K562 (cell line): Measurements from ENCODE around the gene SPRR2D. TPM values are rescaled to one million over a fixed set of nuclear protein-coding genes. Genes with fewer than 3 reads are reported as not detected.
"Not testable (repeated sequence)": the region's sequence is repeated elsewhere in the genome, so short reads cannot be mapped to it uniquely, and the experiment has no call there.

Experiments used
- ATAC-seq: fragments of 200-7000 bp; cut with Tn5 transposase; 3 replicates; pipeline ENCODE4 v1.9.1; 2020; ENCODE audit warnings: moderate library complexity
- BruUV-seq: library from RNA; stranded (reverse); fragments of 400-500 nt; replicated peaks from 2 replicates; lab custom pipeline; 2021; lab: Mats Ljungman, UMichigan
- CTCF ChIA-PET: fragments of 300-600 bp; formaldehyde crosslinking; extraction: SDS; loops from one replicate; lab custom pipeline; 2021; ENCODE audit warnings: low intra/inter-chr PET ratio; lab: Yijun Ruan, JAX
- POLR2A ChIA-PET: fragments of 300-600, 350-650 bp; sonication (Branson Sonifier 250); formaldehyde crosslinking; extraction: SDS; loops from one replicate; lab custom pipeline; 2021; ENCODE audit warnings: antibody characterized with exemption, inconsistent platforms; lab: Yijun Ruan, JAX
- DNase-seq, 4 experiments: peaks; one replicate each; pipeline versions ENCODE4 v3.0.0 to v3.0.0-alpha.2; 2011 to 2018; ENCODE audit warnings: low spot score in 3 of 4, mixed read lengths in 3 of 4; ENCODE audit errors: extremely low read depth in 1 of 4
- FAIRE-seq: peaks from 2 replicates; lab custom pipeline; 2011; peaks lifted over from hg19 to GRCh38; lab: Jason Lieb, UNC
- H2AFZ ChIP-seq: 2 replicates; pipeline ENCODE4 v1.6.0; 2011; ENCODE audit warnings: low read depth, low read length, control low read depth, inconsistent platforms
- H3K27ac ChIP-seq: fragments of 200-600 bp; 3 replicates; pipeline ENCODE4 v1.8.0; 2011; ENCODE audit warnings: low read depth, mild to moderate bottlenecking, control low read depth, inconsistent platforms, low read length, moderate library complexity, mixed read lengths; ENCODE audit errors: extremely low read depth
- H3K27me3 ChIP-seq, 2 experiments: fragments of 300-600 bp in 1 of 2; 2 replicates in 1 of 2; 3 replicates in 1 of 2; pipeline versions ENCODE4 v1.6.0 to v1.8.0; 2011; ENCODE audit warnings: inconsistent platforms in 2 of 2, low read length in 2 of 2, mild to moderate bottlenecking in 1 of 2, mixed read lengths in 1 of 2, moderate library complexity in 1 of 2; ENCODE audit not compliant: control insufficient read depth in 2 of 2, insufficient read depth in 2 of 2
- H3K36me3 ChIP-seq: fragments of 300-600 bp; 3 replicates; pipeline ENCODE4 v1.8.0; 2011; ENCODE audit warnings: mild to moderate bottlenecking, low read length, inconsistent platforms; ENCODE audit not compliant: control insufficient read depth, insufficient read depth
- H3K4me1 ChIP-seq, 2 experiments: fragments of 200-600 bp in 1 of 2; replicated peaks in 1 of 2; 2 replicates in 1 of 2; 3 replicates in 1 of 2; pipeline versions ENCODE4 v1.5.1 to v1.8.0; 2011; ENCODE audit warnings: inconsistent platforms in 2 of 2, low read length in 2 of 2, mild to moderate bottlenecking in 1 of 2, mixed read lengths in 1 of 2, moderate library complexity in 1 of 2; ENCODE audit not compliant: control insufficient read depth in 2 of 2, insufficient read depth in 2 of 2
- H3K4me2 ChIP-seq: 2 replicates; pipeline ENCODE4 v1.6.1; 2011; ENCODE audit warnings: low read length, control low read depth, inconsistent platforms, mixed read lengths; ENCODE audit not compliant: insufficient read depth
- H3K4me3 ChIP-seq: fragments of 200-600 bp; sonication (generic), shearing (Covaris generic); 2 replicates; pipeline ENCODE4 v1.5.1; 2016; ENCODE audit warnings: control low read depth, inconsistent platforms
- H3K79me2 ChIP-seq: fragments of 200-600 bp; 3 replicates; pipeline ENCODE4 v1.8.0; 2011; ENCODE audit warnings: low read length, inconsistent platforms; ENCODE audit not compliant: control insufficient read depth, insufficient read depth
- H3K9ac ChIP-seq, 2 experiments: 2 replicates each; pipeline versions ENCODE4 v1.6.0 to v1.6.1; 2011; ENCODE audit warnings: low read depth in 2 of 2, low read length in 2 of 2, control low read depth in 1 of 2, inconsistent platforms in 1 of 2, mild to moderate bottlenecking in 1 of 2, mixed read lengths in 1 of 2; ENCODE audit not compliant: insufficient read depth in 1 of 2
- H3K9me1 ChIP-seq: one replicate; pipeline ENCODE4 v1.6.0; 2011; ENCODE audit warnings: inconsistent platforms, mild to moderate bottlenecking, low read length, moderate library complexity; ENCODE audit not compliant: control insufficient read depth, insufficient read depth
- H3K9me3 ChIP-seq: replicated peaks from 2 replicates; pipeline ENCODE4 v1.5.1; 2011; ENCODE audit warnings: low read depth, low read length, inconsistent platforms; ENCODE audit not compliant: control insufficient read depth, insufficient read depth
- H4K20me1 ChIP-seq: replicated peaks from 2 replicates; pipeline ENCODE4 v1.6.1; 2011; ENCODE audit warnings: low read length, inconsistent platforms, mixed read lengths; ENCODE audit not compliant: control insufficient read depth, insufficient read depth
- ZNF436 ChIP-seq: fragments of 250-450, 450-650 bp; sonication (Bioruptor Pico); formaldehyde crosslinking; IDR thresholded peaks from 2 replicates; pipeline ENCODE4 v1.7.0; 2020; ENCODE audit warnings: mild to moderate bottlenecking
- WGBS: fragments of 100-300 bp; shearing (Covaris generic); methylation state at CpG from one replicate; pipeline ENCODE4 v1.1.6; 2016; ENCODE audit warnings: low coverage, mixed read lengths; ENCODE audit not compliant: insufficient coverage; ENCODE audit errors: missing lambda C conversion rate; 5-methylcytosine and 5-hydroxymethylcytosine counted together
- in situ Hi-C: fragments of 300-500 bp; cut with MboI; formaldehyde crosslinking; loops from 4 replicates; pipeline ENCODE4 v1.15.0; 2018; ENCODE audit warnings: inconsistent platforms, mixed read lengths
- intact Hi-C: fragments of 100-400 bp; cut with micrococcal nuclease; formaldehyde crosslinking; loops from 2 replicates; pipeline ENCODE4 v1.14.2; 2022
- polyA plus RNA-seq, 8 experiments: library from polyadenylated mRNA; depleted of rRNA in 4 of 8; stranded (reverse) in 5 of 8; unstranded in 3 of 8; fragments of >200 nt; fragmentation: Nextera tagmentation in 2 of 8; fragmentation: Illumina TruSeq in 1 of 8; extraction: Ambion mirVana in 2 of 8; extraction: Trizol in 1 of 8; gene quantifications; 2 replicates each; pipeline versions ENCODE4 v1.2.1 to v1.2.3, GENCODE V29; 2011 to 2014; ENCODE audit warnings: inconsistent platforms in 1 of 8, missing spikeins in 1 of 8
- total RNA-seq, 7 experiments: library from RNA; depleted of rRNA in 6 of 7; stranded (reverse); fragments of >200 nt in 6 of 7; fragmentation: Illumina TruSeq in 2 of 7; extraction: Trizol in 2 of 7; gene quantifications; 2 replicates each; pipeline versions ENCODE4 v1.2.1 to v1.2.3, GENCODE V29; 2011 to 2021; ENCODE audit warnings: low replicate concordance in 1 of 7
- TF ChIP-seq, protein P1 (sequence below): fragments of 250-450 bp; sonication (Bioruptor Pico); IDR thresholded peaks from 2 replicates; pipeline ENCODE4 v1.4.0; 2020

The SPRR2D gene
- total and polyA plus RNA-seq, 9 of the 15 experiments (the other 6 are each of a cell fraction or from before 2014, with no cell fraction given): 0.91 to 5.1 (median 3.2) TPM; not detected in 1

DNA sequence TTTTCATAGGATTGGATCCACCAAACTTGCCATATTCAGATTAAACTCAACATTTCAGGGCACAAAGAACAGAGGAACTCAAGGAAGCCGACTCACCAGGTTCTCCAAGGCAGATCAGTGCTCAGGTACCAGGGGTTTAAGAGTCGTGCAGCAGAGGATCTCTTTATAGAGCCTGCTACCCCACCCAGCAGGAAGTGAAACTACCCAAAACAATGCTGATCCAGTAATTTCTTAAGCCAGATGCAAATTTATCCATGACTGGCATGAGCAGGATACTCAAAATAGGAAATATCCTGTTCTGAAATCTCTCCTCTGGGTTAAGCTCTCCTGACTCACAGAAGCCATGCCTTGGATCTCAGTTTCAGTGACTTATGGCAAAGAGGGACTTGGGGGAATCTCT, 16.5 kb upstream of the SPRR2D start, which contains the start of gene SPRR2A (continued):
- TF ChIP-seq, protein P1, sequence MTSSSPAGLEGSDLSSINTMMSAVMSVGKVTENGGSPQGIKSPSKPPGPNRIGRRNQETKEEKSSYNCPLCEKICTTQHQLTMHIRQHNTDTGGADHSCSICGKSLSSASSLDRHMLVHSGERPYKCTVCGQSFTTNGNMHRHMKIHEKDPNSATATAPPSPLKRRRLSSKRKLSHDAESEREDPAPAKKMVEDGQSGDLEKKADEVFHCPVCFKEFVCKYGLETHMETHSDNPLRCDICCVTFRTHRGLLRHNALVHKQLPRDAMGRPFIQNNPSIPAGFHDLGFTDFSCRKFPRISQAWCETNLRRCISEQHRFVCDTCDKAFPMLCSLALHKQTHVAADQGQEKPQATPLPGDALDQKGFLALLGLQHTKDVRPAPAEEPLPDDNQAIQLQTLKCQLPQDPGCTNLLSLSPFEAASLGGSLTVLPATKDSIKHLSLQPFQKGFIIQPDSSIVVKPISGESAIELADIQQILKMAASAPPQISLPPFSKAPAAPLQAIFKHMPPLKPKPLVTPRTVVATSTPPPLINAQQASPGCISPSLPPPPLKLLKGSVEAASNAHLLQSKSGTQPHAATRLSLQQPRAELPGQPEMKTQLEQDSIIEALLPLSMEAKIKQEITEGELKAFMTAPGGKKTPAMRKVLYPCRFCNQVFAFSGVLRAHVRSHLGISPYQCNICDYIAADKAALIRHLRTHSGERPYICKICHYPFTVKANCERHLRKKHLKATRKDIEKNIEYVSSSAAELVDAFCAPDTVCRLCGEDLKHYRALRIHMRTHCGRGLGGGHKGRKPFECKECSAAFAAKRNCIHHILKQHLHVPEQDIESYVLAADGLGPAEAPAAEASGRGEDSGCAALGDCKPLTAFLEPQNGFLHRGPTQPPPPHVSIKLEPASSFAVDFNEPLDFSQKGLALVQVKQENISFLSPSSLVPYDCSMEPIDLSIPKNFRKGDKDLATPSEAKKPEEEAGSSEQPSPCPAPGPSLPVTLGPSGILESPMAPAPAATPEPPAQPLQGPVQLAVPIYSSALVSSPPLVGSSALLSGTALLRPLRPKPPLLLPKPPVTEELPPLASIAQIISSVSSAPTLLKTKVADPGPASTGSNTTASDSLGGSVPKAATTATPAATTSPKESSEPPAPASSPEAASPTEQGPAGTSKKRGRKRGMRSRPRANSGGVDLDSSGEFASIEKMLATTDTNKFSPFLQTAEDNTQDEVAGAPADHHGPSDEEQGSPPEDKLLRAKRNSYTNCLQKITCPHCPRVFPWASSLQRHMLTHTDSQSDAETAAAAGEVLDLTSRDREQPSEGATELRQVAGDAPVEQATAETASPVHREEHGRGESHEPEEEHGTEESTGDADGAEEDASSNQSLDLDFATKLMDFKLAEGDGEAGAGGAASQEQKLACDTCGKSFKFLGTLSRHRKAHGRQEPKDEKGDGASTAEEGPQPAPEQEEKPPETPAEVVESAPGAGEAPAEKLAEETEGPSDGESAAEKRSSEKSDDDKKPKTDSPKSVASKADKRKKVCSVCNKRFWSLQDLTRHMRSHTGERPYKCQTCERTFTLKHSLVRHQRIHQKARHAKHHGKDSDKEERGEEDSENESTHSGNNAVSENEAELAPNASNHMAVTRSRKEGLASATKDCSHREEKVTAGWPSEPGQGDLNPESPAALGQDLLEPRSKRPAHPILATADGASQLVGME: no peak
- TF ChIP-seq ZNF436 (CRISPR knock-in tag): no peak
- TF ChIP-seq, all 486 proteins: peak for 0

DNA sequence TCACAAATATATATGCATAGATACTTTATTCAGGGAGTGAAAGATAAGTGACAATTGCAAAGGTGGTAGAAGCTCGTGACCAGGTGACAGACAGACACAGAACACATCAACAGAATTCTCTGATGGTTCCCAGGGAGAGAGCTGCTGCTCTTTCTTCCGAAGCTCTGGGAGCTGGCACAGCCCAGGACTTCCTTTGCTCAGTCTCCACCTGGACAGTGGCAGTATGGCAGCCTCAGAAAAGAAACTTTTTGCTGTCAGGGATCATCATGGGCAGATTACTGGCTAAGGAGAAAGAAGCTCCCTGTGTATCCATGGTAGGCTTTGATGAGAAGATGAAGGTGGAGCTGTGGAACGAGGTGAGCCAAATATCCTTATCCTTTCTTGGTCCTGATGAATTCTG, 15.2 kb upstream of the SPRR2D start:
- H3K9me3 ChIP-seq, H3K36me3 ChIP-seq, DNase-seq, H3K27me3 ChIP-seq, H3K79me2 ChIP-seq, H3K9ac ChIP-seq, H3K4me3 ChIP-seq, POLR2A ChIA-PET, H3K4me2 ChIP-seq, in situ Hi-C loops, H4K20me1 ChIP-seq, FAIRE-seq, ATAC-seq, CTCF ChIA-PET, H3K9me1 ChIP-seq, H3K27ac ChIP-seq, BruUV-seq, intact Hi-C loops, H2AFZ ChIP-seq: not testable (repeated sequence)
- WGBS: 8% methylated on average over 3 of the region's 3 CpGs
- peaks cover 13 to 25% of the 10 kb centered on the region in 2 experiments; a peak in 4 of 5 replicates for H3K4me1 ChIP-seq
